Mucosa of descending colon (tissue), 3 donors: ENCODE measurements around the gene PHF20. TPM values are rescaled to one million over a fixed set of nuclear protein-coding genes. Genes with fewer than 3 reads are reported as not detected.
A peak's percentile ranks its signal among the peaks of the same experiment; 100 is the strongest.
"Not testable (repeated sequence)": the region's sequence is repeated elsewhere in the genome, so short reads cannot be mapped to it uniquely, and the experiment has no call there.

Experiments
- ATAC-seq: fragments of 200-7000 bp; cut with Tn5 transposase; one replicate; pipeline ENCODE4 v1.9.1; 2020; ENCODE audit warnings: mild to moderate bottlenecking, moderate library complexity
- DNase-seq, 3 donors: peaks; one replicate each; pipeline ENCODE4 v3.0.0-alpha.2; 2020
- H3K36me3 ChIP-seq: fragments of 200-600 bp; one replicate; pipeline ENCODE4 v1.8.0; 2021; ENCODE audit warnings: low read depth, mild to moderate bottlenecking
- H3K4me1 ChIP-seq: fragments of 200-600 bp; one replicate; pipeline ENCODE4 v1.8.0; 2021; ENCODE audit warnings: low read depth, mild to moderate bottlenecking
- H3K4me3 ChIP-seq: fragments of 200-600 bp; one replicate; pipeline ENCODE4 v1.8.0; 2021; ENCODE audit warnings: mild to moderate bottlenecking
- H3K9me3 ChIP-seq: fragments of 200-600 bp; one replicate; pipeline ENCODE4 v1.8.0; 2021; ENCODE audit warnings: mild to moderate bottlenecking
- intact Hi-C, 2 donors: fragments of 100-400 bp; cut with DNase I in 1 of 2; cut with micrococcal nuclease in 1 of 2; formaldehyde crosslinking; loops; one replicate each; pipeline versions ENCODE4 v1.11.0 to v1.11.1; 2022; cut with DNase I, micrococcal nuclease
- total RNA-seq, 3 donors: library from RNA; stranded (reverse); fragmentation: NEBNext Ultra II Directional in 2 of 3; extraction: Animal tissue kit (Norgen Biotek cat#: 25700) in 2 of 3; gene quantifications; one replicate each; pipeline versions ENCODE4 v1.2.1 to v1.2.4, GENCODE V29; 2021 to 2023
- TF ChIP-seq, protein P1 (sequence below): fragments of 200-600 bp; IDR thresholded peaks from one replicate; pipeline ENCODE4 v1.8.0; 2022; ENCODE audit warnings: antibody characterized with exemption, mild to moderate bottlenecking
- donor health status: DM: no; HTN: no; CAD: no; lungs with moderate emphysema.
- donor health status: DM: no; HTN: no; CAD: no.
- donor health status: DM: no; HTN: yes; CAD: no.

The PHF20 gene
- total RNA-seq, 3 donors from 2014 or later, result 23.3 to 61.1 (median 28.5) TPM

DNA sequence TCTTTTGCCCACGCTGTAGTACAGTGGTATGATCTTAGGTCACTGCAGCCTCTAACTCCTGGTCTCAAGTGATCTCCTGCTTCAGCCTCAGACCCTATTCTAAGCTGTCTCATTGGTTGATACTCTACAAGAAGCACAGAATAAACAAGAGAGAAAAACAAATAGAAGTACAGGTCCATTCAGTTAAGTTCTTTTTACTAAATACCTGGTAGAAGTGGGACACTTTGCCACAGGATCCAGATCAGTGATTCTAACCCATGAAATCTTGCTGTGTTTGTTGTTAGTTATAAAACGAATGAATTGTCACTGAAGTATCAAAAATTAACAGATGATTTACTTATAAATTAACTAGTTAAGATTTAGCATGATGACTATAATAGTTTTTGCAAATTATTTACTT lies 105.8 kb downstream of the PHF20 start:
- intact Hi-C loops, result no loop called here
- no peak overlapping the region for H3K4me3 ChIP-seq
- DNase-seq (no peak), ATAC-seq (no peak)
- no peaks in the 10 kb centered on the region for H3K4me1 ChIP-seq
- H3K36me3 ChIP-seq, result no peaks in the 10 kb centered on the region
- TF ChIP-seq, protein P1, sequence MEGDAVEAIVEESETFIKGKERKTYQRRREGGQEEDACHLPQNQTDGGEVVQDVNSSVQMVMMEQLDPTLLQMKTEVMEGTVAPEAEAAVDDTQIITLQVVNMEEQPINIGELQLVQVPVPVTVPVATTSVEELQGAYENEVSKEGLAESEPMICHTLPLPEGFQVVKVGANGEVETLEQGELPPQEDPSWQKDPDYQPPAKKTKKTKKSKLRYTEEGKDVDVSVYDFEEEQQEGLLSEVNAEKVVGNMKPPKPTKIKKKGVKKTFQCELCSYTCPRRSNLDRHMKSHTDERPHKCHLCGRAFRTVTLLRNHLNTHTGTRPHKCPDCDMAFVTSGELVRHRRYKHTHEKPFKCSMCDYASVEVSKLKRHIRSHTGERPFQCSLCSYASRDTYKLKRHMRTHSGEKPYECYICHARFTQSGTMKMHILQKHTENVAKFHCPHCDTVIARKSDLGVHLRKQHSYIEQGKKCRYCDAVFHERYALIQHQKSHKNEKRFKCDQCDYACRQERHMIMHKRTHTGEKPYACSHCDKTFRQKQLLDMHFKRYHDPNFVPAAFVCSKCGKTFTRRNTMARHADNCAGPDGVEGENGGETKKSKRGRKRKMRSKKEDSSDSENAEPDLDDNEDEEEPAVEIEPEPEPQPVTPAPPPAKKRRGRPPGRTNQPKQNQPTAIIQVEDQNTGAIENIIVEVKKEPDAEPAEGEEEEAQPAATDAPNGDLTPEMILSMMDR, result no peak
- no peaks in the 10 kb centered on the region for H3K9me3 ChIP-seq

DNA sequence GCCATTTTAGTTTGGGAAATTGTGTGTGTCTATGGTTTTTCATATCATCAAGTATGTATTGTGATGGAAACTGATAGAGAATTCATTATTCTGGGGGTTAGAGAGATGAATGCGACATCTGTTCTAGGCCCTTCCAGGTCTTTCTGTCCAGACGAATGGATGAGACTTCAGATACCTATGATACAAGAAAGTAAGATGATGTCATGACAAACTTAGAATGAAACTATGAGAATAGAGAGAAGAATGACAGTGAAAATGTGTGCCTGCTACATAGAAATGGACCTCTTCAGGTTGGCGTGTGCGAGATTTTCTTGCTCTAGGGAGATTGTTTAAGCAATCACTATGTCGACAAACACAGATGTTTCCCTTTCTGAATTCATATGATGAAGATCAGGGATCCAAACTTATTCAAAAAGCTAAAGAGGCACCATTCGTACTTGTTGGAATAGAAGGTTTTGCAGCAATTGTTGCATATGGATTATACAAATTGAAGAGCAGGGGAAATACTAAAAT lies 106.4 kb downstream of the PHF20 start:
- intact Hi-C loops, result no loop called here
- TF ChIP-seq, protein P1, result no peak
- Histone ChIP-seq H3K4me3 (no peak overlapping the region), H3K36me3 (no peaks in the 10 kb centered on the region), H3K9me3 (no peaks in the 10 kb centered on the region), H3K4me1 (no peaks in the 10 kb centered on the region)
- DNase-seq, result no peak
- ATAC-seq, result no peak

DNA sequence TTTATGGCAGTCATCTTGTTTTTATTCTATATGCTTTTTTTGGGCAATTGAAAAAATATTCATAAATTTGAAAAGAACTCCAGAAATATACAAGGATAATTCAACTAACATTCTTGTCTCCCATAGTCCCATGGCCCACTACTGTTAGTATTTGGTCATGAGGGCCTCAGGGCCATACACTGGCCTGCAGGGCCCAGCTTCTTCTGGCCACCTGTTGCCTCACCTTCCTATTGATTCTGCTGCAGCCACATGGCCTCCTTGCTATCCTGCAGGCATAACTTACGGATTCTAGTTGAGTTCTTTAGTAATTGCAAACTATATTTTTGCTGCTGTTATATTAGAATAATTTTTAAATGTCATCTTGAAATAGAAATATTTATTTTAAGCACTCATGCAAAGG lies 109.9 kb downstream of the PHF20 start:
- Histone ChIP-seq H3K36me3 (no peaks in the 10 kb centered on the region), H3K4me1 (no peaks in the 10 kb centered on the region), H3K4me3 (no peak overlapping the region), H3K9me3 (no peaks in the 10 kb centered on the region)
- ATAC-seq (no peak), DNase-seq (no peak)
- TF ChIP-seq, protein P1, result no peak
- intact Hi-C loops, result no loop called here

DNA sequence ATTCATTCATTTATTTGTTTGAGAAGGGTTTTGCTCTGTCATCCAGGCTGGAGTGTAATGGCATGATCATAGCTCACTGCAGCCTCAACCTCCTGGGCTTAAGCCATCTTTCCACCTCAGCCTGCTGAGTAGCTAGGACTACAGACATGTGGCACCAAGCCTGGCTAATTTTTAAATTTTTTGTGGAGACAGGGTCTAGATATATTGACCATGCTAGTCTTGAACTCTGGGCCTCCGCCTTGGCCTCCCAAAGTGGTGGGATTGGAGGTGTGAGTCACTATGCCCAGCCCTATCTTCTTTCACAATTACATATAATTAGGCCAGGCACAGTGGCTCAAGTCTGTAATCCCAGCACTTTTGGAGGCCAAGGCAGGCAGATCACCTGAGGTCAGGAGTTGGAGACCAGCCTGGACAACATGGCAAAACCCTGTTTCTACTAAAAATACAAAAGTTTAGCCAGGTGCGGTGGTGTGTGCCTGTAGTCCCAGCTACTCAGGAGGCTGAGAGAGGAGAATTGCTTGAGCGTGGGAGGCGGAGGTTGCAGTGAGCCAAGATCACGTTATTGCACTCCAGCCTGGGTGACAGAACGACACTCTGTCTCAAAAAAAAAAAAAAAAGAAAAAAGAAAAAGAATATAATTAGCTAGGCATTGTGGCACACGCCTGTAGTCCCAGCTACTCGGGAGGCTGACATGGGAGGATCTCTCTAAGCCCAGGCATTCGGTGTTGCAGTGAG lies 110.8 kb downstream of the PHF20 start:
- intact Hi-C loops, result not testable (repeated sequence)

DNA sequence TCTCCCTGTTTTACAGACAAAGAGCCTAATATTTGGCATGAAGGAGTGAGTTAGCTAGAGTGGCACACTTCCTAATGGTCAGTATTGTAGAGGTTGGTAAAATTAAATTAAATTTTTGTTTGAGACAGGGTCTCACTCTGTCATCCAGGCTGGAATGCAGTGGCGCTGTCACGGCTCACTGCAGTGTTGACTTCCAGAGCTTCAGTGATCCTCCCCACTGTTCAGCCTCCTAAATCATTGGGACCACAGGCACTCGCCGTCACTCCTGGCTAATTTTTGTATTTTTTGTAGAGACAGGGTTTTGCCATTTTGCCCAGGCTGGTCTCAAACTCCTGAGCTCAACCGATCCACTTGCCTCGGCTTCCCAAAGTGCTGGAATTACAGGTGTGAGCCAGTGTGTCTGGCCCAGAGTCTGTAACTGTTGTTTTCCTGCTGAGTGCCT lies 111.5 kb downstream of the PHF20 start:
- no peaks in the 10 kb centered on the region for H3K4me1 ChIP-seq
- no peaks in the 10 kb centered on the region for H3K36me3 ChIP-seq
- TF ChIP-seq, protein P1, result no peak
- DNase-seq (no peak), ATAC-seq (no peak)
- intact Hi-C loops, result no loop called here
- no peak overlapping the region for H3K4me3 ChIP-seq
- no peaks in the 10 kb centered on the region for H3K9me3 ChIP-seq

More for the DNA sequence above, 110.8 kb downstream of the PHF20 start:
- not testable (repeated sequence) for H3K36me3 ChIP-seq, H3K4me1 ChIP-seq, H3K4me3 ChIP-seq, H3K9me3 ChIP-seq, ATAC-seq, DNase-seq

DNA sequence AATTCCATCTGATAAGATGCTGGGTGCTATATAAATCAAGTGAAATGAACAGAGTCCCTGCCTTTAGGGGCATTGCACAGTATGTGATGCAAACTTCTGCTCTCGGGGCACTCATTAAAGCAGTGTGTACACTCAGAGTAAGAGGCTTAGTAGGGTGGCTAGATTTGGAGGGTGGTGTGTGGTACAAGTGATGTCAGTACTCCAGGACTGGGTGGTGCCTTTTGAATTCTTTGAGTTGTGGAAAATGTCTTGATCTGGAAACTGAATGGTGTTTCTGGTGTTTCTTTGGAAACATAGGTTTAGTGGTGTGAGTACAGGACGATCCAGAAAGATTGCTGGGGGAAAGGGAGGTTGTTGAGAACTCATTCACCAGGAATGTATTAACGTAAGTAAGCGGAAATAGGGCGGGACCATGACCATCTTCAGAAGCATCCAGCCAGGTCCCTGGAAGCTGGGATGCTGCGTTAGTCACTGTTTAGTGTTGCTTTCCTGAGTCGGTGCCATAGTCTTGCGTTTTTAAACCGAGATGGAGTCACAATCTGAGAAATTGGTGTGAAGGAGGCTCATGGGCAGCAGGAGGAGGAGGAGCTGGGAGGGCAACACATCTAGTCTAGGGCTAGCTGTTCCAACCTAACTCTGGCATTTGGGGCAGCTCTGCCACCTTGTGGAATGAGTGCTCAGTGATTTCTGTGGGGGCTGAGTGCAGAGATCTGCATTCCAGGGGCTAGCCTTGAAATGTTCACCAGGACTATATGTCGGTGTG lies 112.1 kb downstream of the PHF20 start:
- peak; percentile 90 for ATAC-seq
- Histone ChIP-seq H3K36me3 (no peaks in the 10 kb centered on the region), H3K4me1 (no peaks in the 10 kb centered on the region), H3K4me3 (no peak overlapping the region), H3K9me3 (no peaks in the 10 kb centered on the region)
- intact Hi-C loops, result no loop called here
- DNase-seq, result peak in 2 of 3 donors; percentile 62 to 69
- TF ChIP-seq, protein P1, result peak; percentile 17
